Esophagus muscularis mucosa (tissue), 4 donors: ENCODE data around the gene HECTD4.

Source experiments
- CTCF ChIP-seq, 3 experiments: fragments of 200-600 bp in 2 of 3; fragments of 450-650 bp in 1 of 3; sonication (generic) in 2 of 3; IDR thresholded peaks; one replicate each; pipeline ENCODE4 v1.5.1; 2017 to 2019; ENCODE audit warnings: antibody characterized with exemption in 3 of 3, mild to moderate bottlenecking in 2 of 3, moderate library complexity in 1 of 3
- EP300 ChIP-seq: sonication (generic); formaldehyde crosslinking; IDR thresholded peaks from one replicate; pipeline ENCODE4 v1.6.1; 2017; ENCODE audit warnings: antibody characterized with exemption
- POLR2A ChIP-seq: fragments of 450-650 bp; IDR thresholded peaks from one replicate; pipeline ENCODE4 v1.6.1; 2017; ENCODE audit warnings: antibody characterized with exemption, moderate library complexity, mild to moderate bottlenecking, low read depth
- POLR2AphosphoS5 ChIP-seq, 2 donors: sonication (generic); formaldehyde crosslinking; IDR thresholded peaks; one replicate each; pipeline ENCODE4 v1.6.1; 2017; ENCODE audit warnings: antibody characterized with exemption in 2 of 2

GRCh38 chr12:112125250-112125999 is 256.8 kb downstream of the HECTD4 start, which contains the start of gene TRAFD1:
- TF ChIP-seq CTCF (IDR thresholded peaks at IDR 0.05), result no peak
- TF ChIP-seq POLR2AphosphoS5 (IDR thresholded peaks at IDR 0.05), result peak; percentile 99
- TF ChIP-seq EP300, result no peak
- TF ChIP-seq POLR2A, result peak; percentile 86
